ENCODE measurements around the gene DACH1.

Gene DACH1

GRCh38 chr13:71619096-71619495 is 247.9 kb downstream of the DACH1 start:
- DNase-seq = no peak

GRCh38 chr13:71618159-71618558 is 248.8 kb downstream of the DACH1 start:
- no peak for DNase-seq

- no peak for DNase-seq
Measured at GRCh38 chr13:71617265-71617664, 249.7 kb downstream of the DACH1 start.

- DNase-seq = peak in 1 of 2 donors; percentile 7
Measured at GRCh38 chr13:71613066-71613745, 253.8 kb downstream of the DACH1 start.

GRCh38 chr13:71611292-71611691 is 255.7 kb downstream of the DACH1 start:
- no peak for DNase-seq

- DNase-seq = peak; percentile 12 to 18
Measured at GRCh38 chr13:71610876-71611275, 256.1 kb downstream of the DACH1 start.

- DNase-seq = no peak
Measured at GRCh38 chr13:71609271-71609670, 257.7 kb downstream of the DACH1 start.

GRCh38 chr13:71607575-71607974 is 259.4 kb downstream of the DACH1 start:
- no peak for DNase-seq

GRCh38 chr13:71606818-71607217 is 260.2 kb downstream of the DACH1 start:
- no peak for DNase-seq

GRCh38 chr13:71605744-71606143 is 261.3 kb downstream of the DACH1 start:
- no peak for DNase-seq

- DNase-seq = no peak
Measured at GRCh38 chr13:71603255-71603654, 263.7 kb downstream of the DACH1 start.

- no peak for DNase-seq
Measured at GRCh38 chr13:71602344-71602743, 264.7 kb downstream of the DACH1 start.

- DNase-seq = peak in 1 of 2 donors; percentile 25
Measured at GRCh38 chr13:71597150-71597549, 269.9 kb downstream of the DACH1 start.

- no peak for DNase-seq
Measured at GRCh38 chr13:71596116-71596515, 270.9 kb downstream of the DACH1 start.

GRCh38 chr13:71593566-71593965 is 273.4 kb downstream of the DACH1 start:
- peak; percentile 68 to 71 for DNase-seq

GRCh38 chr13:71591374-71591773 is 275.6 kb downstream of the DACH1 start:
- peak; percentile 69 to 90 for DNase-seq

GRCh38 chr13:71590654-71591148 is 276.3 kb downstream of the DACH1 start:
- DNase-seq = no peak

GRCh38 chr13:71589032-71589431 is 278.0 kb downstream of the DACH1 start:
- DNase-seq = no peak

GRCh38 chr13:71587817-71588216 is 279.2 kb downstream of the DACH1 start:
- no peak for DNase-seq

- DNase-seq = no peak
Measured at GRCh38 chr13:71587193-71587592, 279.8 kb downstream of the DACH1 start.

GRCh38 chr13:71583581-71583980 is 283.4 kb downstream of the DACH1 start:
- DNase-seq = no peak

GRCh38 chr13:71580614-71581013 is 286.4 kb downstream of the DACH1 start:
- no peak for DNase-seq

- no peak for DNase-seq
Measured at GRCh38 chr13:71578048-71578447, 289.0 kb downstream of the DACH1 start.

GRCh38 chr13:71577127-71577526 is 289.9 kb downstream of the DACH1 start:
- no peak for DNase-seq

GRCh38 chr13:71576571-71576970 is 290.4 kb downstream of the DACH1 start:
- DNase-seq = no peak
